ENCODE measurements around the gene MT1G.

Gene MT1G

DNA sequence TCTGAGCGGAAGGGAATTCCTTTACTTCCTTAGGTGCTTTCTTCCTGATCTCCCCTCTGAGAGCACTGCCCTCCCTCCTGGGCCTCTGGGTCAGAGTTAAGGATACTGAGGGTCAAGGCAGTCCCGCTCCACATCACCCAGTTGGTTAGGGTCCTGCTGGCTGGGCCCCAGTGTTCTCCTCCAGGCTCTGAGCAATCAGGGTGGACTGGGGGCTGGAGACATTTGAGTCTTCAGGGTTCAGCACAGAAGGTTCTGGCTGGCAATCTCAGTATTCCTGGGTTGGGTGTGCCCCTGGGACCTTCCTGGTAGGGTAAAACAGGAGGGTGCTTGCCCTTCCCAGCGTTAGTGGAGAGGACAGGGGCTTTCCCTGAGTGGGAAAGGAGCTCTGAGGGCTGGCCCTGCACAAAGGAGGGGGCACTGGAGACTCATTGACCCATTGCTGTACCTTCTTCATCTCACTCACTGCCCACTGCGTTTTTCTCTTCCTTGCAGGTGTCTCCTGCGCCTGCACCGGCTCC, 35.0 kb downstream of the MT1G start:
- H3K9ac ChIP-seq (ENCODE audit: low read depth, low read length), result no peak overlapping the region
- H3K27me3 ChIP-seq (ENCODE audit: control insufficient read depth, insufficient read depth, low read length), result peaks cover 99% of the 10 kb centered on the region
- no peak overlapping the region for H3K27ac ChIP-seq (ENCODE audit: low read depth, low read length)
- H3K9me3 ChIP-seq (ENCODE audit: control insufficient read depth, insufficient read depth, low read length), result no peaks in the 10 kb centered on the region
- H3K4me1 ChIP-seq (ENCODE audit: control insufficient read depth, insufficient read depth, low read length), result 0 out of 2 replicates have a peak, but pooled peaks cover 4% of the 10 kb centered on the region
- no peaks in the 10 kb centered on the region for H3K36me3 ChIP-seq (ENCODE audit: control insufficient read depth, insufficient read depth, low read length)
- peak overlapping the region; percentile 31; the same call in 1 of the 2 replicates for H3K4me3 ChIP-seq (ENCODE audit: low read depth, low read length)

- Histone ChIP-seq H3K9me3 (ENCODE audit: control insufficient read depth, insufficient read depth, low read length) (no peaks in the 10 kb centered on the region), H3K4me3 (ENCODE audit: low read depth, low read length) (peak within 1 kb of the TSS; percentile 31; the same call in 1 of the 2 replicates), H3K9ac (ENCODE audit: low read depth, low read length) (no peak within 1 kb of the TSS), H3K36me3 (ENCODE audit: control insufficient read depth, insufficient read depth, low read length) (no peaks in the 10 kb centered on the region), H3K27ac (ENCODE audit: low read depth, low read length) (no peak within 1 kb of the TSS), H3K27me3 (ENCODE audit: control insufficient read depth, insufficient read depth, low read length) (peaks cover 97% of the 10 kb centered on the region), H3K4me1 (ENCODE audit: control insufficient read depth, insufficient read depth, low read length) (0 out of 2 replicates have a peak, but pooled peaks cover 3% of the 10 kb centered on the region)
Observed at GRCh38 chr16:56632156-56632847, 35.6 kb downstream of the MT1G start, which contains the start of gene MT1M. Gene MT1M, plus strand, starts transcription at chr16:56632659. Its CDS starts 73 bp downstream, at chr16:56632732.

- Histone ChIP-seq H3K4me3 (ENCODE audit: low read depth, low read length) (peak overlapping the region; percentile 31; the same call in 1 of the 2 replicates), H3K27me3 (ENCODE audit: control insufficient read depth, insufficient read depth, low read length) (peaks cover 97% of the 10 kb centered on the region), H3K36me3 (ENCODE audit: control insufficient read depth, insufficient read depth, low read length) (no peaks in the 10 kb centered on the region), H3K9me3 (ENCODE audit: control insufficient read depth, insufficient read depth, low read length) (no peaks in the 10 kb centered on the region), H3K27ac (ENCODE audit: low read depth, low read length) (no peak overlapping the region), H3K4me1 (ENCODE audit: control insufficient read depth, insufficient read depth, low read length) (0 out of 2 replicates have a peak, but pooled peaks cover 5% of the 10 kb centered on the region), H3K9ac (ENCODE audit: low read depth, low read length) (no peak overlapping the region)
Observed at GRCh38 chr16:56631832-56632155, 36.1 kb downstream of the MT1G start.

DNA sequence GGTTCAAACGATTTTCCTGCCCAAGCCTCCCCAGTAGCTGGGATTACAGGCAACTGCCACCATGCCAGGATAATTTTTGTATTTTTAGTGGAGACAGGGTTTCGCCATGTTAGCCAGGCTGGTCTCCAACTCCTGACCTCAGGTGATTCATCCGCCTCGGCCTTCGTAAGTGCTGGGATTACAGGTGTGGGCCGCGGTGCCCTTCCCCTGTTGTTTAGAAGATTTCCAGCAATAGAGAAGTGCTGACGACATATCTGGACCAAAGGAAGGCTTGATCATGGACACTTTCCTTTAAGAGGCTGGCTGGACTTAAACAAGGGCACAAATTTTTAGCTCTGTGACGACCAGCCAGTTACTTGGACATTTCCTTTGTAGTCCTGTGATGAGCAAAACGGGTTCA, 36.7 kb downstream of the MT1G start:
- peaks cover 6% of the 10 kb centered on the region; the same call in 1 of the 2 replicates for H3K4me1 ChIP-seq (ENCODE audit: control insufficient read depth, insufficient read depth, low read length)
- H3K27ac ChIP-seq (ENCODE audit: low read depth, low read length), result no peak overlapping the region
- no peaks in the 10 kb centered on the region for H3K9me3 ChIP-seq (ENCODE audit: control insufficient read depth, insufficient read depth, low read length)

GRCh38 chr16:56630134-56630533, 37.7 kb downstream of the MT1G start:
- no peaks in the 10 kb centered on the region for H3K9me3 ChIP-seq (ENCODE audit: control insufficient read depth, insufficient read depth, low read length)
- no peaks in the 10 kb centered on the region for H3K36me3 ChIP-seq (ENCODE audit: control insufficient read depth, insufficient read depth, low read length)
- H3K9ac ChIP-seq (ENCODE audit: low read depth, low read length), result no peak overlapping the region
- H3K4me3 ChIP-seq (ENCODE audit: low read depth, low read length), result no peak overlapping the region
- H3K27me3 ChIP-seq (ENCODE audit: control insufficient read depth, insufficient read depth, low read length), result peaks cover 97% of the 10 kb centered on the region
- peaks cover 12% of the 10 kb centered on the region; the same call in 1 of the 2 replicates for H3K4me1 ChIP-seq (ENCODE audit: control insufficient read depth, insufficient read depth, low read length)
- no peak overlapping the region for H3K27ac ChIP-seq (ENCODE audit: low read depth, low read length)

More for the DNA sequence above, 36.7 kb downstream of the MT1G start:
- Histone ChIP-seq H3K4me3 (ENCODE audit: low read depth, low read length) (no peak overlapping the region), H3K27me3 (ENCODE audit: control insufficient read depth, insufficient read depth, low read length) (peaks cover 97% of the 10 kb centered on the region), H3K9ac (ENCODE audit: low read depth, low read length) (no peak overlapping the region), H3K36me3 (ENCODE audit: control insufficient read depth, insufficient read depth, low read length) (no peaks in the 10 kb centered on the region)

GRCh38 chr16:56629531-56629930, 38.3 kb downstream of the MT1G start:
- peaks cover 97% of the 10 kb centered on the region for H3K27me3 ChIP-seq (ENCODE audit: control insufficient read depth, insufficient read depth, low read length)
- no peaks in the 10 kb centered on the region for H3K9me3 ChIP-seq (ENCODE audit: control insufficient read depth, insufficient read depth, low read length)
- H3K4me3 ChIP-seq (ENCODE audit: low read depth, low read length), result no peak overlapping the region
- H3K4me1 ChIP-seq (ENCODE audit: control insufficient read depth, insufficient read depth, low read length), result peaks cover 9% of the 10 kb centered on the region; the same call in 1 of the 2 replicates
- H3K36me3 ChIP-seq (ENCODE audit: control insufficient read depth, insufficient read depth, low read length), result no peaks in the 10 kb centered on the region
- no peak overlapping the region for H3K9ac ChIP-seq (ENCODE audit: low read depth, low read length)
- H3K27ac ChIP-seq (ENCODE audit: low read depth, low read length), result no peak overlapping the region

DNA sequence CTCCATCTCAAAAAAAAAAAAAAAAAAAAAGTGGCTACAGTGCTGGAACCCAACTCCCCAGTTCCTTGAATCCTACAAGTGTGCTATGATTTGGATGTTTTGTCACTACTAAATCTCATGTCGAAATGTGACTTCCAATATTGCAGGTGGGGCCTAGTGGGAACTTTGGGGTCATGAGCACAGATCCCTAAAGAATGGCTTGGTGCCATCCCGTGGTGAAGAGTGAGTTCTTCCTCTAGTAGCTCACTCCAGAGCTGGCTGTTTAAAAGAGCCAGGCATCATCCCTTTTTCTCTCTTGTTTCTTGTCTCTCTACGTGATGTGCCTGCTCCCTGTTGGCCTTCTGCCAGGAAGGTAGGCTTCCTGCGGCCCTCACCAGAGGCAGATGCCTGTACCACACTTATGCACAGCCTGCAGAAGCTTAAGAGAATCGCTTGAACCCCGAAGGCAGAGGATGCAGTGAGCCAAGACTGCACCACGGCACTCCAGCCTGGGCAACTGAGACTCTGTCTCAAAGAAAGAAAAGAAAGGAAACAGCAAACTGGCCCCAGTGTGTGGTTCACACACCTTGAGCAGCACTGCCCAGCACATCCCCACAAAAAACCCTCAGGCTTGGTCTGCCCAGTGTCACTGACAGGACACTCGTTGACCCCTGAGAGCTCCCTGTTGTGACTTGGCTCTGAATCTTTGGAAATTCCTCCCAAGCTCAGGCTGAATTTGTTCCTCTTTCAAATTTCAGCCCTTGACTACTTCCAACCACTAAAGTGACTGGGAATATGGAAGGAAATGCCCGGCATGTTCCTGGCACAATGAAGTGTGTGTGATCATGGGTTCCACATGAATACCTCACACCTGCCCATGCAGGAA, 39.1 kb downstream of the MT1G start:
- no peak overlapping the region for H3K9ac ChIP-seq (ENCODE audit: low read depth, low read length)
- H3K36me3 ChIP-seq (ENCODE audit: control insufficient read depth, insufficient read depth, low read length), result no peaks in the 10 kb centered on the region
- H3K4me3 ChIP-seq (ENCODE audit: low read depth, low read length), result no peak overlapping the region
- H3K27ac ChIP-seq (ENCODE audit: low read depth, low read length), result no peak overlapping the region
- H3K9me3 ChIP-seq (ENCODE audit: control insufficient read depth, insufficient read depth, low read length), result no peaks in the 10 kb centered on the region
- H3K27me3 ChIP-seq (ENCODE audit: control insufficient read depth, insufficient read depth, low read length), result peaks cover 97% of the 10 kb centered on the region
- H3K4me1 ChIP-seq (ENCODE audit: control insufficient read depth, insufficient read depth, low read length), result peaks cover 9% of the 10 kb centered on the region; the same call in 1 of the 2 replicates

- Histone ChIP-seq H3K9me3 (ENCODE audit: control insufficient read depth, insufficient read depth, low read length) (no peaks in the 10 kb centered on the region), H3K27ac (ENCODE audit: low read depth, low read length) (no peak overlapping the region), H3K4me1 (ENCODE audit: control insufficient read depth, insufficient read depth, low read length) (peaks cover 17% of the 10 kb centered on the region), H3K36me3 (ENCODE audit: control insufficient read depth, insufficient read depth, low read length) (no peaks in the 10 kb centered on the region), H3K4me3 (ENCODE audit: low read depth, low read length) (no peak overlapping the region), H3K27me3 (ENCODE audit: control insufficient read depth, insufficient read depth, low read length) (peaks cover 93% of the 10 kb centered on the region), H3K9ac (ENCODE audit: low read depth, low read length) (no peak overlapping the region)
Observed at GRCh38 chr16:56626685-56627084, 41.2 kb downstream of the MT1G start.

GRCh38 chr16:56625943-56626654, 41.8 kb downstream of the MT1G start:
- peaks cover 93% of the 10 kb centered on the region for H3K27me3 ChIP-seq (ENCODE audit: control insufficient read depth, insufficient read depth, low read length)
- no peak overlapping the region for H3K9ac ChIP-seq (ENCODE audit: low read depth, low read length)
- H3K36me3 ChIP-seq (ENCODE audit: control insufficient read depth, insufficient read depth, low read length), result no peaks in the 10 kb centered on the region
- peak overlapping the region; percentile 57 for H3K4me3 ChIP-seq (ENCODE audit: low read depth, low read length)
- peaks cover 22% of the 10 kb centered on the region for H3K4me1 ChIP-seq (ENCODE audit: control insufficient read depth, insufficient read depth, low read length)
- no peak overlapping the region for H3K27ac ChIP-seq (ENCODE audit: low read depth, low read length)
- no peaks in the 10 kb centered on the region for H3K9me3 ChIP-seq (ENCODE audit: control insufficient read depth, insufficient read depth, low read length)

DNA sequence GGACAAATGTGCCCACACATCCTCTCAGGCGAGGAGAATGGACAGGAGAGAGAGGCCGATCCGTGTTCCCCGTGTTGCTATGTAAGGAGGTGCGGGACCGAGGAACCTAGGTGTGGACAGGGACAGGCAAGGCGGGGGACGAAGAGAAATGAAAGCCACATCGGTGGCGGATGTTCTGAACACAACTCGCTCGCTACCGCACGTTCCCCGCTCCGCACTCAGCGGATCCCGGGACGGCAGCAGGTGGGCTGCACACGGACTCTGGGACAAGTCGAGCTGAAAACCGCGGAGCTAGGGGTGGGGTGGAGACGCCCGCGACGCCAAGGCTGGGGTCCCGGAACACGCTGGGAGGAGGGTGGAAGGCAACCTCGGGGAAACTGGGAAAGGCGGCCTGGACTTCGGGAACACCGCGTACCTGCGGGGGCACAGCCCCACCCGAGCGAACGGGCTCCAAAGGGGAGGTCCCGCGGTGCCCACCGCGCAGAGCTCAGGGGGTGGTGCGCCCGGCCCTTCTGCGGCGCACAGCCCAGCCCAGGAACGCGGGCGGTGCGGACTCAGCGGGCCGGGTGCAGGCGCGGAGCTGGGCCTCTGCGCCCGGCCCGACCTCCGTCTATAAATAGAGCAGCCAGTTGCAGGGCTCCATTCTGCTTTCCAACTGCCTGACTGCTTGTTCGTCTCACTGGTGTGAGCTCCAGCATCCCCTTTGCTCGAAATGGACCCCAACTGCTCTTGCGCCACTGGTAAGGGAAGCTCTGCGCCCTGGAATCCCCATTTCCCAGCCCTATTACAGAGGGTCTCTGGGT, 42.5 kb downstream of the MT1G start, which contains the start of gene MT1E:
MT1E (plus strand) TSS at position 642 of the 803 bp plus-strand sequence; CDS start at position 713, 71 bp downstream.
- Histone ChIP-seq H3K27me3 (ENCODE audit: control insufficient read depth, insufficient read depth, low read length) (peaks cover 93% of the 10 kb centered on the region), H3K4me1 (ENCODE audit: control insufficient read depth, insufficient read depth, low read length) (peaks cover 23% of the 10 kb centered on the region), H3K4me3 (ENCODE audit: low read depth, low read length) (peak within 1 kb of the TSS; percentile 57), H3K36me3 (ENCODE audit: control insufficient read depth, insufficient read depth, low read length) (no peaks in the 10 kb centered on the region), H3K9ac (ENCODE audit: low read depth, low read length) (no peak within 1 kb of the TSS), H3K27ac (ENCODE audit: low read depth, low read length) (no peak within 1 kb of the TSS), H3K9me3 (ENCODE audit: control insufficient read depth, insufficient read depth, low read length) (no peaks in the 10 kb centered on the region)

Data from HUES48 (cell line).